ENCODE data around the gene PHB1. TPM values are rescaled to one million over a fixed set of nuclear protein-coding genes. Genes with fewer than 3 reads are reported as not detected.
A peak's percentile ranks its signal among the peaks of the same experiment; 100 is the strongest.
"Not testable (repeated sequence)": the region's sequence is repeated elsewhere in the genome, so short reads cannot be mapped to it uniquely, and the experiment has no call there.

Gene PHB1
- total RNA-seq, 1 experiment from 2014 or later = 275 TPM

GRCh38 chr17:49435671-49436029, 21.0 kb upstream of the PHB1 start:
- no peak overlapping the region for H3K27ac ChIP-seq

GRCh38 chr17:49434821-49435670, 20.4 kb upstream of the PHB1 start:
- peaks cover 26% of the 10 kb centered on the region for H3K27me3 ChIP-seq (replicated peaks)
- no peaks in the 10 kb centered on the region for H3K4me1 ChIP-seq (replicated peaks)
- no peaks in the 10 kb centered on the region for H3K9me3 ChIP-seq (replicated peaks)
- DNase-seq (ENCODE audit: low read depth in 1 of 2, low spot score in 2 of 2) = peak; percentile 62 to 69
- H3K36me3 ChIP-seq = no peaks in the 10 kb centered on the region
- no peak overlapping the region for H3K4me3 ChIP-seq
- no peak overlapping the region for H3K27ac ChIP-seq

More at GRCh38 chr17:49435671-49436029, 21.0 kb upstream of the PHB1 start:
- no peaks in the 10 kb centered on the region for H3K9me3 ChIP-seq (replicated peaks)
- no peak overlapping the region for H3K4me3 ChIP-seq
- peak in 1 of 2 experiments; percentile 36 for DNase-seq (ENCODE audit: low read depth in 1 of 2, low spot score in 2 of 2)
- H3K4me1 ChIP-seq (replicated peaks) = no peaks in the 10 kb centered on the region
- no peaks in the 10 kb centered on the region for H3K36me3 ChIP-seq
- H3K27me3 ChIP-seq (replicated peaks) = peaks cover 26% of the 10 kb centered on the region

- no peak overlapping the region for H3K4me3 ChIP-seq
Measured at GRCh38 chr17:49433000-49433694, 18.5 kb upstream of the PHB1 start.

DNA sequence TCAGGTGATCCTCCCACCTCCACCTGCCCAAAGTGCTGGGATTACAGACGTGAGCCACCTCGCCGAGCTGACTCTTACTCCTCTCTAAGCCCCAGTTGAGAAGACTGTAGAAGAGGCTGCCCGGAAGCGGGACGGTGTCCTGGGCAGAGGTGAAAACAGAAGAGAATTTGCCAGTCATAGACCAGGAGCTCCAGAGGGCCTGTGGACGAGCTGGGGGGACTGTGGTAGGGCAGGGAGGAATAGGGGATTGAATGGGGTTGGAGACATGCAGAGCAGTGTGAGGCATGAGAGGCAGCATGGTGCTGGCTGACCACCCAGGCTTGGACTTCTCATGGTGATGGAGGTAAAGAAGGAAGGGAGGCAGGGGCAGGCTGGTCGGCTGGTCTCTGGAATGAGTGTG, 17.1 kb upstream of the PHB1 start:
- DNase-seq (ENCODE audit: low read depth in 1 of 2, low spot score in 2 of 2) = no peak
- Histone ChIP-seq H3K27me3 (replicated peaks) (peaks cover 13% of the 10 kb centered on the region), H3K9me3 (replicated peaks) (no peaks in the 10 kb centered on the region), H3K36me3 (no peaks in the 10 kb centered on the region), H3K4me1 (replicated peaks) (no peaks in the 10 kb centered on the region), H3K4me3 (no peak overlapping the region), H3K27ac (no peak overlapping the region)

More at GRCh38 chr17:49433000-49433694, 18.5 kb upstream of the PHB1 start:
- Histone ChIP-seq H3K27ac (no peak overlapping the region), H3K9me3 (replicated peaks) (no peaks in the 10 kb centered on the region), H3K36me3 (no peaks in the 10 kb centered on the region), H3K4me1 (replicated peaks) (no peaks in the 10 kb centered on the region), H3K27me3 (replicated peaks) (peaks cover 13% of the 10 kb centered on the region)
- peak in 1 of 2 experiments; percentile 39 for DNase-seq (ENCODE audit: low read depth in 1 of 2, low spot score in 2 of 2)

DNA sequence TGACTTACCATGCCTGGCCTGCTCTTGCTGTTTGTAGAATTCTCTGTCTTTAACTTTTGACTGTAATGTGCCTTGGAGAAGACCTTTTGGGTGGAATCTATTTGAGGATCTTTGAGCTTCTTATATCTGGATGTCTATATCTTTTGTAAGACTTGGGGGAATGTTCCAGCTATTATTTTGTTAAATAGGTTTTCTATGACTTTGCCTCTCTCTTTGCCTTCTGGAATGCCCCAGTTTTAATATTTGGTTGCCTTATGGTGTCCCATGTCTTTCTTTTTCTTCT, 10.3 kb upstream of the PHB1 start:
- H3K4me3 ChIP-seq = no peak overlapping the region
- H3K36me3 ChIP-seq = no peaks in the 10 kb centered on the region
- no peak for DNase-seq (ENCODE audit: low read depth in 1 of 2, low spot score in 2 of 2)

DNA sequence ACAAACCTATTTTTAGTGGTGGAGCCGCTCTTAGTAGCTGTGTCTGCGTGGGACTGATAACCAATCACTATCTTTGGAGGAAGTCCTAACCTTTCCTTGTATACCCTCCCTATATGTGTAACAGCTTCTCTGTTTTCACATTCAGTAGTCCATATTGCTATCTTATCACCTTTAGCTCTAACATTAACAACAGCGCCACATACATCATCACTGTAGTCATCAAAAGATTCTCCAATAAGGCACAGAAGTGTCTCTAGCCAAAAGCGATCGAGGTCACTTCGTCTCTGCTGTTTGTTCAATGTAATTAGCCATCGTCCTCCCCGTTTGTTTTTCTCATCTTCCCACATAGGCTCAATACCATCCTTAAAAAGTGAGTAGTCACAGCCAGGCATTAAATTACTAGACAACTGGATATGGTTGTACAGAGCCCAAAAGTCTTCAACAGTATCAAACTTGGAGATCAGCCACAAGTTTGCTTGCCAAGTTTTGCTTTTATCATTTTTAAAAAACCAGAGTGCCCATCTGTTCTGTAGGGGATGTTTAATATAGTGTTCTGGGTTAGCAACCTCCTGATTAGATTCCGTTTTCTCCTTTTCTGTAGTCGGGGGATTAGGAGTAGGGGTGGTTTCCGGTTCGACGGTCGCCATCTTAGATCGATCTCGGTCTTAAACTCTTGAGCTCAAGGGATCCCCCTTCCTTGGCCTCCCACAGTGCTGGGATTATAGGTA, 9.8 kb upstream of the PHB1 start:
- peaks cover 13% of the 10 kb centered on the region for H3K9me3 ChIP-seq (replicated peaks)
- not testable (repeated sequence) for H3K27me3 ChIP-seq (replicated peaks); H3K36me3 ChIP-seq; DNase-seq (ENCODE audit: low read depth in 1 of 2, low spot score in 2 of 2); H3K4me1 ChIP-seq (replicated peaks); H3K27ac ChIP-seq; H3K4me3 ChIP-seq

More for the DNA sequence above, 10.3 kb upstream of the PHB1 start:
- peaks cover 9% of the 10 kb centered on the region for H3K27me3 ChIP-seq (replicated peaks)
- H3K4me1 ChIP-seq (replicated peaks) = no peaks in the 10 kb centered on the region
- no peak overlapping the region for H3K27ac ChIP-seq
- H3K9me3 ChIP-seq (replicated peaks) = peaks cover 13% of the 10 kb centered on the region

DNA sequence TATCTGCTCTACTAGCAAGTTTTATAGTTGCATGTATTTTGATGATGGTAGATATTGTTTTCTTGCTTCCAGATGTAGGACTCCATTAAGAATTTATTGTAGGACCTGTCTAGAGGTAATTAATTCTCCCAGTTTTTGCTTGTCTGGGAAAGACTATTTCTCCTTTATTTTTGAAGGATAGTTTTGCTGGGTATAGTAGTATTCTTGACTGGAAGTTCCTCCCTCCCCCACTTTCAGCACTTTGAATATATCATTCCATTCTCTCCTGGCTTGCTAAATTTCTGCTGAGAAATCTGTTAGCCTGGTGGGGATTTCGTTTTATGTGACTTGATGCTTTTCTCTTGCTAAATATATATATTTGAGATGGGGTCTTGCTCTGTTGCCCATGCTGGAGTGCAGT, 8.0 kb upstream of the PHB1 start:
- Histone ChIP-seq H3K4me1 (replicated peaks) (no peaks in the 10 kb centered on the region), H3K27me3 (replicated peaks) (peaks cover 8% of the 10 kb centered on the region), H3K9me3 (replicated peaks) (peaks cover 13% of the 10 kb centered on the region), H3K27ac (no peak overlapping the region), H3K4me3 (no peak overlapping the region), H3K36me3 (no peaks in the 10 kb centered on the region)
- no peak for DNase-seq (ENCODE audit: low read depth in 1 of 2, low spot score in 2 of 2)

- H3K4me3 ChIP-seq; H3K4me1 ChIP-seq (replicated peaks); DNase-seq (ENCODE audit: low read depth in 1 of 2, low spot score in 2 of 2); H3K27ac ChIP-seq; H3K36me3 ChIP-seq; H3K27me3 ChIP-seq (replicated peaks): not testable (repeated sequence)
- H3K9me3 ChIP-seq (replicated peaks) = peaks cover 11% of the 10 kb centered on the region
Measured at GRCh38 chr17:49419761-49420160, 5.1 kb upstream of the PHB1 start.

GRCh38 chr17:49418754-49419740, 4.4 kb upstream of the PHB1 start:
- DNase-seq (ENCODE audit: low read depth in 1 of 2, low spot score in 2 of 2); H3K36me3 ChIP-seq; H3K27ac ChIP-seq; H3K9me3 ChIP-seq (replicated peaks); H3K4me1 ChIP-seq (replicated peaks); H3K4me3 ChIP-seq; H3K27me3 ChIP-seq (replicated peaks): not testable (repeated sequence)

- Histone ChIP-seq H3K4me1 (replicated peaks) (peaks cover 11% of the 10 kb centered on the region), H3K27me3 (replicated peaks) (no peaks in the 10 kb centered on the region), H3K36me3 (peaks cover 43% of the 10 kb centered on the region), H3K4me3 (peak overlapping the region; percentile 64), H3K27ac (no peak overlapping the region), H3K9me3 (replicated peaks) (no peaks in the 10 kb centered on the region)
- DNase-seq (ENCODE audit: low read depth in 1 of 2, low spot score in 2 of 2) = no peak
Measured at GRCh38 chr17:49414271-49414621, 436 bp downstream of the PHB1 start.

GRCh38 chr17:49409066-49409465, 5.6 kb downstream of the PHB1 start:
- Histone ChIP-seq H3K4me1 (replicated peaks) (peaks cover 6% of the 10 kb centered on the region), H3K27ac (no peak overlapping the region), H3K4me3 (no peak overlapping the region), H3K9me3 (replicated peaks) (no peaks in the 10 kb centered on the region), H3K27me3 (replicated peaks) (no peaks in the 10 kb centered on the region), H3K36me3 (peaks cover 95% of the 10 kb centered on the region)
- no peak for DNase-seq (ENCODE audit: low read depth in 1 of 2, low spot score in 2 of 2)

- H3K4me1 ChIP-seq (replicated peaks) = no peaks in the 10 kb centered on the region
- H3K27me3 ChIP-seq (replicated peaks) = no peaks in the 10 kb centered on the region
- H3K27ac ChIP-seq = no peak overlapping the region
- peak; percentile 66 to 75 for DNase-seq (ENCODE audit: low read depth in 1 of 2, low spot score in 2 of 2)
- H3K36me3 ChIP-seq = peaks cover 96% of the 10 kb centered on the region
- H3K9me3 ChIP-seq (replicated peaks) = no peaks in the 10 kb centered on the region
- no peak overlapping the region for H3K4me3 ChIP-seq
Measured at GRCh38 chr17:49407981-49408501, 6.6 kb downstream of the PHB1 start.

- no peak overlapping the region for H3K27ac ChIP-seq
- no peak for DNase-seq (ENCODE audit: low read depth in 1 of 2, low spot score in 2 of 2)
- H3K9me3 ChIP-seq (replicated peaks) = no peaks in the 10 kb centered on the region
- H3K4me3 ChIP-seq = no peak overlapping the region
- no peaks in the 10 kb centered on the region for H3K27me3 ChIP-seq (replicated peaks)
- no peaks in the 10 kb centered on the region for H3K4me1 ChIP-seq (replicated peaks)
- H3K36me3 ChIP-seq = peaks cover 92% of the 10 kb centered on the region
Measured at GRCh38 chr17:49407086-49407485, 7.6 kb downstream of the PHB1 start.

Measured in SJSA1 (cell line).